BE2C (cell line): ENCODE data around the gene LIX1.

Experiments
- DNase-seq: peaks from one replicate; pipeline ENCODE4 v3.0.0-alpha.2; 2020
- H3K27me3 ChIP-seq: fragments of 250-450 bp; sonication (Bioruptor Pico); 2 replicates; pipeline ENCODE4 v1.5.1; 2020; ENCODE audit warnings: mild to moderate bottlenecking
- H3K36me3 ChIP-seq: fragments of 250-450 bp; sonication (Bioruptor Pico); 2 replicates; pipeline ENCODE4 v1.5.1; 2020; ENCODE audit warnings: mild to moderate bottlenecking
- H3K4me1 ChIP-seq: fragments of 250-450 bp; sonication (Bioruptor Pico); 2 replicates; pipeline ENCODE4 v1.5.1; 2020
- H3K4me3 ChIP-seq: 2 replicates; pipeline ENCODE4 v1.5.1; 2011; ENCODE audit warnings: low read depth, low read length
- H3K9me3 ChIP-seq: fragments of 250-450 bp; sonication (Bioruptor Pico); 2 replicates; pipeline ENCODE4 v1.5.1; 2020
- CTCF ChIP-seq: IDR thresholded peaks from 2 replicates; pipeline ENCODE4 v1.5.1; 2012; ENCODE audit warnings: mild to moderate bottlenecking, low read depth, low read length

Gene LIX1

GRCh38 chr5:97127727-97128126 lies 14.7 kb downstream of the LIX1 start:
- Histone ChIP-seq H3K9me3 (no peaks in the 10 kb centered on the region), H3K4me3 (no peak overlapping the region), H3K4me1 (peaks cover 20% of the 10 kb centered on the region), H3K27me3 (peaks cover 72% of the 10 kb centered on the region), H3K36me3 (no peaks in the 10 kb centered on the region)
- no peak for TF ChIP-seq CTCF
- no peak for DNase-seq

GRCh38 chr5:97125125-97125683 lies 17.2 kb downstream of the LIX1 start:
- TF ChIP-seq CTCF, result no peak
- H3K36me3 ChIP-seq, result no peaks in the 10 kb centered on the region
- no peak overlapping the region for H3K4me3 ChIP-seq
- peak; percentile 56 for DNase-seq
- peaks cover 13% of the 10 kb centered on the region for H3K4me1 ChIP-seq
- peaks cover 75% of the 10 kb centered on the region for H3K27me3 ChIP-seq
- no peaks in the 10 kb centered on the region; the same call in 1 of the 2 replicates for H3K9me3 ChIP-seq

- peaks cover 71% of the 10 kb centered on the region for H3K27me3 ChIP-seq
- no peak for DNase-seq
- H3K4me1 ChIP-seq, result peaks cover 13% of the 10 kb centered on the region
- no peaks in the 10 kb centered on the region; the same call in 1 of the 2 replicates for H3K9me3 ChIP-seq
- H3K36me3 ChIP-seq, result no peaks in the 10 kb centered on the region
- no peak overlapping the region for H3K4me3 ChIP-seq
- no peak for TF ChIP-seq CTCF
Measured at GRCh38 chr5:97124335-97124734, 18.1 kb downstream of the LIX1 start.

- DNase-seq, result no peak
- peaks cover 47% of the 10 kb centered on the region for H3K27me3 ChIP-seq
- H3K9me3 ChIP-seq, result no peaks in the 10 kb centered on the region; the same call in 1 of the 2 replicates
- no peak for TF ChIP-seq CTCF
- H3K36me3 ChIP-seq, result no peaks in the 10 kb centered on the region
- peaks cover 13% of the 10 kb centered on the region for H3K4me1 ChIP-seq
- H3K4me3 ChIP-seq, result no peak overlapping the region
Measured at GRCh38 chr5:97121848-97122247, 20.6 kb downstream of the LIX1 start.

- H3K27me3 ChIP-seq, result peaks cover 36% of the 10 kb centered on the region
- no peak overlapping the region for H3K4me3 ChIP-seq
- H3K36me3 ChIP-seq, result no peaks in the 10 kb centered on the region
- TF ChIP-seq CTCF, result no peak
- H3K4me1 ChIP-seq, result peaks cover 4% of the 10 kb centered on the region; the same call in 1 of the 2 replicates
- no peak for DNase-seq
- H3K9me3 ChIP-seq, result no peaks in the 10 kb centered on the region; the same call in 1 of the 2 replicates
Measured at GRCh38 chr5:97120195-97120594, 22.2 kb downstream of the LIX1 start.

DNA sequence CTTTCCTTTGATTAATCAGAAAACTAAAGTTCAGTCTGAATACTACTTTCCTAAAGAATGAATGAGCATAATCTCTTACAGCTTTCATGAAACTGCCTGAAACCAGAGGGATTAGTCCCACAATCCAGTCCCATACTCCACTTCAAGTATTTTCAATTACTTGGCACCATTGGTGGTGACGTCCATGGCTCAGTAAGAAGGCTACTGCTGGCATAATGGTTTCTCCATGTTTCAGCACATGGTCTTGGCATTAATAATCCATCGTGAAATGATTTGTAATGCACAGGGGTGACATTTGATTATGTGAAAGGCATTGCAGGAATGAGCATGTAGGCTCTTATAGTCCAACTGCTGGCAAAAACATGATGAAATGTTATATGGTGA lies 23.4 kb downstream of the LIX1 start:
- Histone ChIP-seq H3K27me3 (peaks cover 32% of the 10 kb centered on the region), H3K4me3 (no peak overlapping the region), H3K4me1 (no peaks in the 10 kb centered on the region), H3K9me3 (no peaks in the 10 kb centered on the region; the same call in 1 of the 2 replicates), H3K36me3 (no peaks in the 10 kb centered on the region)
- no peak for TF ChIP-seq CTCF
- DNase-seq, result no peak
